ENCODE measurements around the gene PRCC. TPM values are rescaled to one million over a fixed set of nuclear protein-coding genes. Genes with fewer than 3 reads are reported as not detected.

PRCC gene
- total and polyA plus RNA-seq, 2 of the 13 experiments (the other 11 are each of a cell fraction or from before 2014, with no cell fraction given) = 24.2 to 40.5 TPM

DNA sequence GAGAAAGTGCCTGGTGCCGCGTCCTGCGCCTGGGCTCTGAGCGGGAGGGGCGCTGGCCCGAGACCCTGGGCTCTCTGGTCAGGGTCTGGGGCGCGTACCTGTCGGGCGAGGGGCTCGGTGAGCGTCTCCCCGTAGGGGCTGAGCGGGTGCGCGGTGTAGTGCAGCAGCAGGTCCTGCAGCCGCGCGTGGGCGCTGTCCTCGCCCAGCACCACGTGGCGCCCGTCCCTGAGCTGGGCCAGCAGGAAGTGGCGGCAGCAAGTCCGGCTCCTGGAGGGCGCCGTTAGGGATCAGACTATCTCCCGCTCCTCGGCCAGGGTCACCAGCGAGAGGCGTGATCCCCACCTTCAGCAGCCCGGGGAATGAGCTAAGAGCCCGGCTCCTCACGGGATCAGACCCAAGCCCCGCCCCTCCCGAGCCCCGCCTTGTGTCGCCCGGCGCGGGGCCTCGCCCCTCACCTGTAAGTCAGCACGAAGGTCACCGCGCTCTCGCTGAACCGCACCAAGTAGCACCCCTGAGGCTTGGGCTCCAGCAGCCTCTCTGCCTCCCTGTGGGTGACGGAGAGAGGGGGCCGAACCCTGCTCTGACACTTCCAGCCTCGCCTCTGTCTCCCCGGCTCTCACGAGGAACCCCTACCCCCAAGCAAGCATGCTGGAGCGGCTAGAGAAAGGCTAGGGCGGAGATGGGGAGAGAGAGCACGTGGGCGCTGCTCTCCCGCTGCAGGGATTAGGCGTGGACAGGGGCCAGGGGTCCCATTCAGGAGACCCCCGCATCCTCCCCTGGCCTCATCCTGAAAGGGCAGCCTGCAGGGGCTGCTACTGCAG is 46.6 kb downstream of the PRCC start (continued):
- TF ChIP-seq ZNF724P (CRISPR knock-in tag; IDR thresholded peaks at IDR 0.05; ENCODE audit: borderline replicate concordance) (peak; percentile 94; the same call in 1 of the 2 replicates), ADNP (CRISPR knock-in tag; IDR thresholded peaks at IDR 0.05) (no peak), ZNF382 (CRISPR knock-in tag; IDR thresholded peaks at IDR 0.05; ENCODE audit: borderline replicate concordance) (no peak), SMYD3 (CRISPR knock-in tag; IDR thresholded peaks at IDR 0.05) (no peak), ZSCAN29 (CRISPR knock-in tag; conservative IDR thresholded peaks at IDR 0.05) (no peak), SYNCRIP (IDR thresholded peaks at IDR 0.05; ENCODE audit: insufficient read depth, low read depth, low read length) (no peak), FOXK1 (CRISPR knock-in tag; IDR thresholded peaks at IDR 0.05; ENCODE audit: borderline replicate concordance, low read depth) (peak; percentile 59; the same call in 1 of the 2 replicates), PHF21A (CRISPR knock-in tag; IDR thresholded peaks at IDR 0.05) (no peak), MTF1 (CRISPR knock-in tag; IDR thresholded peaks at IDR 0.05) (no peak; the same call in 1 of the 2 replicates), PATZ1 (CRISPR knock-in tag; IDR thresholded peaks at IDR 0.05) (peak; percentile 24), FOSL2 (CRISPR knock-in tag; IDR thresholded peaks at IDR 0.05) (peak; percentile 41), MTA3 (CRISPR knock-in tag; IDR thresholded peaks at IDR 0.05) (no peak), NFYC (CRISPR knock-in tag; IDR thresholded peaks at IDR 0.05) (no peak; the same call in 1 of the 2 replicates), ZFP91 (CRISPR knock-in tag; IDR thresholded peaks at IDR 0.05; ENCODE audit: borderline replicate concordance) (peak; percentile 91), ZNF577 (CRISPR knock-in tag; IDR thresholded peaks at IDR 0.05; ENCODE audit: borderline replicate concordance, low read depth) (no peak), ZNF737 (CRISPR knock-in tag; IDR thresholded peaks at IDR 0.05; ENCODE audit: borderline replicate concordance) (no peak; the same call in 1 of the 2 replicates), ZNF335 (CRISPR knock-in tag; IDR thresholded peaks at IDR 0.05) (0 out of 2 replicates have a peak, but pooled peaks have one; percentile 43), SIX1 (CRISPR knock-in tag; IDR thresholded peaks at IDR 0.05; ENCODE audit: borderline replicate concordance) (no peak), SRF (IDR thresholded peaks at IDR 0.05; ENCODE audit: low read depth, low read length) (no peak)
- TF ChIP-seq, protein P1, sequence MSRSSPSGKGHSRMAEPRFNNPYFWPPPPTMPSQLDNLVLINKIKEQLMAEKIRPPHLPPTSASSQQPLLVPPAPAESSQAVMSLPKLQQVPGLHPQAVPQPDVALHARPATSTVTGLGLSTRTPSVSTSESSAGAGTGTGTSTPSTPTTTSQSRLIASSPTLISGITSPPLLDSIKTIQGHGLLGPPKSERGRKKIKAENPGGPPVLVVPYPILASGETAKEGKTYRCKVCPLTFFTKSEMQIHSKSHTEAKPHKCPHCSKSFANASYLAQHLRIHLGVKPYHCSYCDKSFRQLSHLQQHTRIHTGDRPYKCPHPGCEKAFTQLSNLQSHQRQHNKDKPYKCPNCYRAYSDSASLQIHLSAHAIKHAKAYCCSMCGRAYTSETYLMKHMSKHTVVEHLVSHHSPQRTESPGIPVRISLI (CRISPR knock-in tag; IDR thresholded peaks at IDR 0.05; ENCODE audit: borderline replicate concordance) = 0 out of 2 replicates have a peak, but pooled peaks have one; percentile 47
- TF ChIP-seq, protein P2, sequence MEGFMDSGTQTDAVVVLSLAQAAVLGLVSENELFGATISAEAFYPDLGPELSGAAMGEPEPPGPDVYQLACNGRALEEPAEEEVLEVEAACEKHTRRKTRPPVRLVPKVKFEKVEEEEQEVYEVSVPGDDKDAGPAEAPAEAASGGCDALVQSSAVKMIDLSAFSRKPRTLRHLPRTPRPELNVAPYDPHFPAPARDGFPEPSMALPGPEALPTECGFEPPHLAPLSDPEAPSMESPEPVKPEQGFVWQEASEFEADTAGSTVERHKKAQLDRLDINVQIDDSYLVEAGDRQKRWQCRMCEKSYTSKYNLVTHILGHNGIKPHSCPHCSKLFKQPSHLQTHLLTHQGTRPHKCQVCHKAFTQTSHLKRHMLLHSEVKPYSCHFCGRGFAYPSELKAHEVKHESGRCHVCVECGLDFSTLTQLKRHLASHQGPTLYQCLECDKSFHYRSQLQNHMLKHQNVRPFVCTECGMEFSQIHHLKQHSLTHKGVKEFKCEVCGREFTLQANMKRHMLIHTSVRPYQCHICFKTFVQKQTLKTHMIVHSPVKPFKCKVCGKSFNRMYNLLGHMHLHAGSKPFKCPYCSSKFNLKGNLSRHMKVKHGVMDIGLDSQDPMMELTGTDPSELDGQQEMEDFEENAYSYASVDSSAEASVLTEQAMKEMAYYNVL (CRISPR knock-in tag; IDR thresholded peaks at IDR 0.05; ENCODE audit: borderline replicate concordance) = no peak; the same call in 1 of the 2 replicates
